B cell (primary cell): Measurements from ENCODE around the gene VSIG2. TPM values are rescaled to one million over a fixed set of nuclear protein-coding genes. Genes with fewer than 3 reads are reported as not detected.

Experiments
- ATAC-seq: fragments of 200-7000 bp; cut with Tn5 transposase; one replicate; pipeline ENCODE4 v1.10.0; 2021; ENCODE audit warnings: low read depth, mild to moderate bottlenecking, moderate number of reproducible peaks, moderate library complexity
- CTCF ChIA-PET: fragments of 350-600 bp; sonication (Branson Sonifier 250); formaldehyde crosslinking; loops from one replicate; lab custom pipeline; 2021; ENCODE audit warnings: antibody characterized with exemption, inconsistent platforms; lab: Charles Lee
- POLR2A ChIA-PET: fragments of 350-600 bp; sonication (Branson Sonifier 250); formaldehyde crosslinking; loops from one replicate; lab custom pipeline; 2021; ENCODE audit warnings: antibody characterized with exemption; lab: Charles Lee
- DNase-seq: peaks from one replicate; pipeline ENCODE4 v3.0.0; 2013
- H2AFZ ChIP-seq: 2 replicates; pipeline ENCODE4 v1.6.1; 2012; ENCODE audit warnings: mild to moderate bottlenecking, low read depth, low read length; ENCODE audit not compliant: insufficient read depth, poor library complexity, severe bottlenecking
- H3K27ac ChIP-seq, 2 donors: 1 replicate in 1 of 2; 2 replicates in 1 of 2; pipeline ENCODE4 v1.5.1; 2012 to 2013; ENCODE audit warnings: low read length in 2 of 2, mild to moderate bottlenecking in 2 of 2, moderate library complexity in 1 of 2
- H3K27me3 ChIP-seq, 4 experiments: fragments of 200-600 bp in 1 of 4; sonication (generic) in 1 of 4; replicated peaks in 1 of 4; 1 replicate in 2 of 4; 2 replicates in 2 of 4; pipeline versions ENCODE4 v1.6.1 to v1.7.0; 2013 to 2016; ENCODE audit warnings: low read length in 3 of 4, mild to moderate bottlenecking in 2 of 4, mixed read lengths in 1 of 4, moderate library complexity in 1 of 4; ENCODE audit not compliant: insufficient read depth in 4 of 4, control insufficient read depth in 3 of 4; ENCODE audit errors: control extremely low read depth in 1 of 4
- H3K36me3 ChIP-seq, 2 experiments: replicated peaks in 1 of 2; 1 replicate in 1 of 2; 2 replicates in 1 of 2; pipeline versions ENCODE4 v1.6.1 to v1.7.1; 2013; ENCODE audit warnings: low read length in 1 of 2; ENCODE audit not compliant: insufficient read depth in 2 of 2, control insufficient read depth in 1 of 2; ENCODE audit errors: control extremely low read depth in 1 of 2, extremely low read depth in 1 of 2
- H3K4me1 ChIP-seq, 2 donors: fragments of 200-600 bp in 1 of 2; sonication (generic) in 1 of 2; 1 replicate in 1 of 2; 2 replicates in 1 of 2; pipeline versions ENCODE4 v1.5.1 to v1.6.1; 2013 to 2017; ENCODE audit warnings: low read length in 2 of 2; ENCODE audit not compliant: control insufficient read depth in 2 of 2, insufficient read depth in 2 of 2
- H3K4me2 ChIP-seq: replicated peaks from 2 replicates; pipeline ENCODE3; 2012; ENCODE audit warnings: mild to moderate bottlenecking, low read depth, low read length; ENCODE audit not compliant: poor library complexity, severe bottlenecking
- H3K4me3 ChIP-seq, 5 experiments: fragments of 200-600 bp in 1 of 5; sonication (generic) in 1 of 5; 1 replicate in 3 of 5; 2 replicates in 2 of 5; pipeline versions ENCODE4 v1.5.1 to v1.7.0; 2011 to 2016; ENCODE audit warnings: low read length in 4 of 5, mild to moderate bottlenecking in 4 of 5, low read depth in 2 of 5, control low read depth in 1 of 5, moderate library complexity in 1 of 5; ENCODE audit not compliant: insufficient read depth in 1 of 5; ENCODE audit errors: control extremely low read depth in 1 of 5, extremely low read depth in 1 of 5
- H3K79me2 ChIP-seq: fragments of 200-600 bp; sonication (generic); one replicate; pipeline ENCODE4 v1.6.0; 2016; ENCODE audit warnings: low read length; ENCODE audit not compliant: control insufficient read depth, insufficient read depth
- H3K9ac ChIP-seq: fragments of 200-600 bp; sonication (generic); 2 replicates; pipeline ENCODE4 v1.6.1; 2017; ENCODE audit warnings: mild to moderate bottlenecking, low read length, moderate library complexity
- H3K9me3 ChIP-seq, 3 donors: one replicate each; pipeline versions ENCODE4 v1.6.1 to v1.7.1; 2013; ENCODE audit warnings: low read length in 2 of 3; ENCODE audit not compliant: control insufficient read depth in 2 of 3, insufficient read depth in 1 of 3; ENCODE audit errors: control extremely low read depth in 1 of 3
- H4K20me1 ChIP-seq: 2 replicates; pipeline ENCODE4 v1.6.0; 2012; ENCODE audit warnings: mild to moderate bottlenecking, low read length; ENCODE audit not compliant: insufficient read depth, control insufficient read depth, poor library complexity, severe bottlenecking
- H3K27ac Mint-ChIP-seq: one replicate; pipeline ENCODE4 v1.8.0; 2021; ENCODE audit warnings: mixed read lengths
- H3K27me3 Mint-ChIP-seq: one replicate; pipeline ENCODE4 v1.8.0; 2021; ENCODE audit warnings: mixed read lengths
- H3K4me1 Mint-ChIP-seq: one replicate; pipeline ENCODE4 v1.8.0; 2021; ENCODE audit warnings: mixed read lengths
- H3K4me3 Mint-ChIP-seq: one replicate; pipeline ENCODE4 v1.8.0; 2021; ENCODE audit warnings: mixed read lengths
- H3K9me3 Mint-ChIP-seq: one replicate; pipeline ENCODE4 v1.8.0; 2022; ENCODE audit warnings: mixed read lengths; ENCODE audit not compliant: insufficient read depth
- EZH2 ChIP-seq: IDR thresholded peaks from 2 replicates; pipeline ENCODE4 v1.6.1; 2012; ENCODE audit warnings: borderline replicate concordance, low read depth, mild to moderate bottlenecking, moderate library complexity, low read length; ENCODE audit not compliant: insufficient read depth, poor library complexity, severe bottlenecking
- WGBS: methylation state at CpG from one replicate; pipeline ENCODE4 v1.1.5; 2013; ENCODE audit warnings: missing lambda C conversion rate; ENCODE audit not compliant: insufficient coverage; 5-methylcytosine and 5-hydroxymethylcytosine counted together
- intact Hi-C: fragments of 100-400 bp; cut with micrococcal nuclease; formaldehyde crosslinking; loops from one replicate; pipeline ENCODE4 v1.10.0; 2022
- polyA plus RNA-seq: library from polyadenylated mRNA; depleted of rRNA; stranded (reverse); fragments of >200 nt; gene quantifications from 2 replicates; pipeline ENCODE4 v1.2.3, GENCODE V29; 2012
- total RNA-seq, 2 donors: library from RNA; stranded (reverse); fragments of 120-200 nt in 1 of 2; gene quantifications; 1 replicate in 1 of 2; 2 replicates in 1 of 2; pipeline versions ENCODE4 v1.2.3 to v1.2.4, GENCODE V29; 2013 to 2022
- TF ChIP-seq, protein P1 (sequence below): fragments of 200-600 bp; IDR thresholded peaks from one replicate; pipeline ENCODE4 v1.8.0; 2022; ENCODE audit warnings: antibody characterized with exemption, mild to moderate bottlenecking

The VSIG2 gene
- total and polyA plus RNA-seq, 2 donors (not counting 1 experiment from before 2014, with no cell fraction given): not detected

- Mint-ChIP-seq H3K27ac (peak overlapping the region; percentile 77), H3K4me3 (peak overlapping the region; percentile 71), H3K9me3 (no peaks in the 10 kb centered on the region), H3K27me3 (no peaks in the 10 kb centered on the region), H3K4me1 (peaks cover 38% of the 10 kb centered on the region)
- H4K20me1 ChIP-seq: no peaks in the 10 kb centered on the region
- ChIA-PET POLR2A (interaction anchor here (0.7 to 2.1 kb wide), 4 partner anchors 13 to 72 kb away, joined by 4 to 9 read pairs (median 7); partner anchors contain the start of genes MSANTD2, SIAE and SPA17), CTCF (interaction anchor here (1.3 to 9.8 kb wide), 7 partner anchors 10 to 122 kb away, joined by 3 to 153 read pairs (median 5); partner anchors contain the start of genes ESAM and TBRG1)
- ATAC-seq (no peak), DNase-seq (no peak)
- intact Hi-C loops: loop anchor here (5.0 kb wide), 2 partner anchors 123 to 207 kb away; partner anchors contain the start of genes CCDC15 and TBRG1
- 93% methylated on average over 30 of the region's 44 CpGs for WGBS
- H3K36me3 ChIP-seq: no peaks in the 10 kb centered on the region
- TF ChIP-seq, protein P1, sequence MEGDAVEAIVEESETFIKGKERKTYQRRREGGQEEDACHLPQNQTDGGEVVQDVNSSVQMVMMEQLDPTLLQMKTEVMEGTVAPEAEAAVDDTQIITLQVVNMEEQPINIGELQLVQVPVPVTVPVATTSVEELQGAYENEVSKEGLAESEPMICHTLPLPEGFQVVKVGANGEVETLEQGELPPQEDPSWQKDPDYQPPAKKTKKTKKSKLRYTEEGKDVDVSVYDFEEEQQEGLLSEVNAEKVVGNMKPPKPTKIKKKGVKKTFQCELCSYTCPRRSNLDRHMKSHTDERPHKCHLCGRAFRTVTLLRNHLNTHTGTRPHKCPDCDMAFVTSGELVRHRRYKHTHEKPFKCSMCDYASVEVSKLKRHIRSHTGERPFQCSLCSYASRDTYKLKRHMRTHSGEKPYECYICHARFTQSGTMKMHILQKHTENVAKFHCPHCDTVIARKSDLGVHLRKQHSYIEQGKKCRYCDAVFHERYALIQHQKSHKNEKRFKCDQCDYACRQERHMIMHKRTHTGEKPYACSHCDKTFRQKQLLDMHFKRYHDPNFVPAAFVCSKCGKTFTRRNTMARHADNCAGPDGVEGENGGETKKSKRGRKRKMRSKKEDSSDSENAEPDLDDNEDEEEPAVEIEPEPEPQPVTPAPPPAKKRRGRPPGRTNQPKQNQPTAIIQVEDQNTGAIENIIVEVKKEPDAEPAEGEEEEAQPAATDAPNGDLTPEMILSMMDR: no peak
- no peak for TF ChIP-seq EZH2
- H3K27me3 ChIP-seq: peaks cover 0 to 10% (median 0%) of the 10 kb centered on the region in 4 experiments
- H2AFZ ChIP-seq: peak overlapping the region; percentile 93
- no peaks in the 10 kb centered on the region for H3K9me3 ChIP-seq
- peaks cover 5% of the 10 kb centered on the region for H3K79me2 ChIP-seq
- H3K4me2 ChIP-seq: peak overlapping the region; percentile 97
- H3K4me3 ChIP-seq: peak overlapping the region in 4 of 5 experiments; percentile 72 to 97 (median 84)
- H3K27ac ChIP-seq: no peak overlapping the region
- peaks cover 28 to 46% of the 10 kb centered on the region in 2 donors for H3K4me1 ChIP-seq
- peak overlapping the region; percentile 79 for H3K9ac ChIP-seq
Measured at GRCh38 chr11:124745270-124745834, 6.7 kb downstream of the VSIG2 start.

- Histone ChIP-seq H3K27ac (no peak overlapping the region), H2AFZ (no peak overlapping the region), H3K36me3 (no peaks in the 10 kb centered on the region), H3K4me3 (no peak overlapping the region), H3K4me2 (no peak overlapping the region), H3K9ac (no peak overlapping the region), H3K4me1 (peaks cover 11 to 33% of the 10 kb centered on the region in 2 donors), H3K9me3 (no peaks in the 10 kb centered on the region), H4K20me1 (no peaks in the 10 kb centered on the region), H3K79me2 (peaks cover 5% of the 10 kb centered on the region), H3K27me3 (peaks cover 0 to 13% (median 2%) of the 10 kb centered on the region in 4 experiments)
- H3K27ac Mint-ChIP-seq: no peak overlapping the region
- no peak overlapping the region for H3K4me3 Mint-ChIP-seq
- ATAC-seq (no peak), DNase-seq (no peak)
- peaks cover 25% of the 10 kb centered on the region for H3K4me1 Mint-ChIP-seq
- ChIA-PET CTCF (interaction anchor here (1.2 to 3.0 kb wide), 5 partner anchors 10 to 74 kb away, joined by 3 to 18 read pairs (median 9); partner anchors contain the start of gene VSIG2), POLR2A (no interaction called here)
- H3K27me3 Mint-ChIP-seq: no peaks in the 10 kb centered on the region
- WGBS: no CpG with 5 or more reads among the region's 6 CpGs
- intact Hi-C loops: no loop called here
- no peak for TF ChIP-seq EZH2
- TF ChIP-seq, protein P1: no peak
- H3K9me3 Mint-ChIP-seq: no peaks in the 10 kb centered on the region
Measured at GRCh38 chr11:124743050-124743449, 9.0 kb downstream of the VSIG2 start.
